ENCODE results near the gene OTOP2.
A peak's percentile ranks its signal among the peaks of the same experiment; 100 is the strongest.

Gene OTOP2

GRCh38 chr17:74923538-74924249 lies 379 bp upstream of the OTOP2 start:
- peak; percentile 70 to 73 for DNase-seq (ENCODE audit: low read depth in 2 of 2)

DNA sequence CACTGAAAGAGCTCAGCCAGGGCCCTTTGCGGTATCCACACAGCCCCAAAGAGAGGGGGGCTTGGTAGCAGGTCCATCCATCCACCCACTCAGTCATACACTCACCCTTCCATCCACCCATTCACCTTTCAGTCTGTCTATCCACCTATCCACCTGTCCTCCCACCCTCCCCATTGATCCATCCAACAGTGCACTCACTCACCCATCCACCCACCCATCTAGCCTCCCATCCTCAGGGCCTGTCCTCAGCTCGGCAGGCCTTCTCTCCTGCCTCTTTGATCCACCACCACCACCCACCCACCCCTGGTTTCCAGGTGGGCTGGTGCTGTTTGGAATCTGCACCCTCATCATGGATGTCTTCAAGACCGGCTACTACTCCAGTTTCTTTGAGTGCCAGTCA lies 1.2 kb downstream of the OTOP2 start:
- DNase-seq (ENCODE audit: low read depth in 2 of 2), result no peak

- no peak for DNase-seq (ENCODE audit: low read depth in 2 of 2)
Observed at GRCh38 chr17:74928786-74929185, 4.7 kb downstream of the OTOP2 start.

GRCh38 chr17:74930535-74931036 lies 6.5 kb downstream of the OTOP2 start:
- no peak for DNase-seq (ENCODE audit: low read depth in 2 of 2)

GRCh38 chr17:74935048-74935447 lies 11.0 kb downstream of the OTOP2 start:
- no peak for DNase-seq (ENCODE audit: low read depth in 2 of 2)

DNA sequence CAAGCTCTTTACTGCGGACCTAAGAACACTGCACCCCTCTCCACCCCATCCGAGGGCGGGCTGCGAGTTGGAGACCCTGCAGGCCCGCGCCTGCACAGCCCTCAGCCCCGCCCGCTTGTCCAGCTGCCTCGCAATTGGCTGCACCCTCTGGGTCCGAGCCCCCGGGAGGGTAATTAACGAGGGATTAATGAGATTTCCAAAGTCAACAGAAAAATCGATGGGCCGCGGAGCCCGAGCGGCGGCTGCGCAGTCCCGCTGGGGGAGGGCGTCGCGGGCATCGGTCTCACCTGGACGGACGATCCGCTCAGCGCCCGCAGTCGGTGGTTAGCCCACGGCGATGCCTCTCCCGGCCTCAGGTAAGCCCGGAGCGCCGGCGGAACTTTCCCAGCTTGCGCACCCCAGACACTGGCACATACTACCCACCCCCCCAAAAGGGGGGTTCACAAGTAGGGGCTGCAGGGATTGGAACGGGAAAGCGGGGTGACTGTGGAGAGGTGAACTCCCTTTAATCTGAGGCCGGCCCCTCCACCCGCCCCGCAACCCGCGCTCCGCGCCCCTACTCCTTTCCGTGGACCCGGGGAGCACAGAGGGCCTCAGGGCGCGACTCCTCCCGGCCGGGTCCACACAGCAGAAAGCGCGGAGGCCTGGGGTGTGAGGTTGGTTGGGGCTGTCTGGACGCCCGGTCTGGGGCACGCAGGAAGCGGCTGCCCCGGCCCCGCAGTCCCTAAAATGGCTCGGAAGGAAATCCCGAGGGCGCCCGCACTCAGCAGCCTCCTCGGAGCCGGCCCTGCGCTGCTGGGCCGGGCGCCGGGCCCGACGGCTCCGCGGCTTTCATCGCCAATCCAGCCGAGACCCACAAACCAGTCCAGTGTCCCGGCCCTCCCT lies 11.8 kb downstream of the OTOP2 start, which contains the start of gene OTOP3:
Gene OTOP3 (plus strand): TSS at position 314 of the 885 bp plus-strand sequence. CDS start 24 bp downstream, at position 338.
- DNase-seq (ENCODE audit: low read depth in 2 of 2), result no peak

- DNase-seq (ENCODE audit: low read depth in 2 of 2), result no peak
Observed at GRCh38 chr17:74936470-74936799, 12.4 kb downstream of the OTOP2 start.

DNA sequence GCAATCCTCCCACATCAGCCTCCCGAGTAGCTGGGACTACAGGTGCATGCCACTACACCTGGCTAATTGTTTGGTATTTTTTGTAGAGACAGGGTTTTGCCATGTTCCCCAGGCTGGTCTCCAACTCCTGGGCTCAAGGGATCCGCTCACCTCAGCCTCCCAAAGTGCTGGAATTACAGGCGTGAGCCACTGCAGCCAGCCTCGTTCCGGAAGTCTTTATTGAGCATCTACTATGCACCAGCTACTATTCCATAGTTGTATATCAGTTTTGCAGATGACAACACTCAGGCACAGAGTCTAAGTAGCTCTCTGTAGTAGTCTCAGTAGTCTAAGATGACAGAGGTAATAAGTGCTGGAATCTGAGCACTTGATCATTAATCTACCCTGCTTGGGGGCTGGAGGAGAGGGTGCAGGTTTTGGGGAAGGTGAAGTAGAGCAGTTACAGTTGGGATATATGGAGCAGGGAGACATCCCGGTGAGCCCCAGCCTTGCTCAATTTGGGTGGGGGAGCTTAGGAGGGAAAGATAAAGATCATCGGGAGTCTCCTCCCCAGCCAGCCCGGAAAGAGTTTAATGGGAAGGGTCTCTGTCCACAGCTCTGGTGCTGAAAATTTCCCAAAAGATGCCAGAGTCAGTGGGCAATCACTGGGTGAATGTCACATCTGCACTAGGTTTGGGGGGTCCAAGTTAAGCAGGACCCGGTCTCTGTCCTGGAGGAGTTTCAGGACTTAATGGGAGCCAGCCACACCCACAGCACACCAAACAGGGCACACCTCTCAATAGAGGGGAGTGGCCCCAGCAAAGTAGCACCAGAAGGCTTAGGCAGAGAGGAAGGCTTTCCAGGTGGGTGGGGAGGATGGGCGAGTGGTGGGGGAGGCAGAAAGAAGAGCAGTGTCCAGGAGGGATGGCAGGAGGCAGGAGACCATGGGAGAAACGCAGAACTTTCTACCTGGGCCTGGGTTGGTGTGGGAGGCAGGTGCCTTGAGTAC lies 13.3 kb downstream of the OTOP2 start:
- no peak for DNase-seq (ENCODE audit: low read depth in 2 of 2)

DNA sequence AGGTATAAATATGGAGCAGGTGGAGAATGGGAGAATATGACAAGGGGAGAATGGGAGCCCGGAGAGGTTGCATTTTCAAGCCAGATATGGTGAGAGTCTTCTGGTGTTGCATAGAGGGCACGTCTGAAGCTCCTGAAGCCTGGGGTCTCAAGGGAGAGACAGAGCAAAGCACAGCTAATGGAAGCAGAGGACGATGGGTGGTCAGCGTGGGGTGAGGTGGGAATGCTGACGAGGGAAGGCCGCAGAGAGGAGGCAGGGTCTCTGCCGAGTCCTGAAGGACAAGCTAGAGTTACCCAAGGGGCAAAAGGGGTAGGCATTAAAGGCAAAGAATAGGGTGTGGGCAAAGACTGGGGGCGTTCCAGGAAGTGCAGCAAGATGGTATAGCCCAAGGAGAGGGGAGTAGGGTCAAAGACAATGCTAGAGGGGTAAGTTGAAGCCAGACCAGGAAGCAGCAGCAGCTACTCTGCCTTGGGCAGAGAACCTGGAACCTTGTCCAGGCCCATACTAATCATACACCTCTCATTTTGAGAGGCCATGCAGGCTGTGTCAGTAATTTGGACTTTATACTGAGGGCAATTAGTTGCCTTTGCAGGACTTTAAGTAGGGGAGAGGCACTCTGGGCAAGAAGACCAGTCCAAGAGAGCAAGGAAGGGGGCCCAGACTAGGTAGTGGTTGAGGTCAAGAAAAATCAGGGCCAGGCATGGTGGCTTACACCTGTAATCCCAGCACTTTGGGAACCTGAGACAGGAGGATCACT lies 14.3 kb downstream of the OTOP2 start:
- no peak for DNase-seq (ENCODE audit: low read depth in 2 of 2)

DNA sequence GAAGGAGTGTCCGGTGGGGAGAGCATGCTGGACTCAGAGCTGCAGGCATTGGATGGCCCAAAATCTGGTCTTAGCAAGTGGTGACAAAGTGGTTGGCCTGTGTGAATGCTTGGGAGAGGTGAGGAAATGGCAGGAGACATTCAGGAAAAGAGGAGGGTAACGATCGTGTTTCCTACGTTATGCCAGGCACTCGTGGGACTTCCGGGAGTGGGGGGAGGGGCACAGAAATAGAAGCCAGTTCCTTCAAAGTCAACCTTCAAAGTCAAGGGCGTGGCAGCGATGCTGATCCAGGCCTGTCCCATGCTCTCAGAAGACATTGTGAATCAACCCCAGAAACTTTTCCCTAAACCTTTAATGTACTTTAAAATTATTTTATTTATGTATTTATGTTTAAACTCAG lies 15.5 kb downstream of the OTOP2 start:
- DNase-seq (ENCODE audit: low read depth in 2 of 2), result no peak

DNA sequence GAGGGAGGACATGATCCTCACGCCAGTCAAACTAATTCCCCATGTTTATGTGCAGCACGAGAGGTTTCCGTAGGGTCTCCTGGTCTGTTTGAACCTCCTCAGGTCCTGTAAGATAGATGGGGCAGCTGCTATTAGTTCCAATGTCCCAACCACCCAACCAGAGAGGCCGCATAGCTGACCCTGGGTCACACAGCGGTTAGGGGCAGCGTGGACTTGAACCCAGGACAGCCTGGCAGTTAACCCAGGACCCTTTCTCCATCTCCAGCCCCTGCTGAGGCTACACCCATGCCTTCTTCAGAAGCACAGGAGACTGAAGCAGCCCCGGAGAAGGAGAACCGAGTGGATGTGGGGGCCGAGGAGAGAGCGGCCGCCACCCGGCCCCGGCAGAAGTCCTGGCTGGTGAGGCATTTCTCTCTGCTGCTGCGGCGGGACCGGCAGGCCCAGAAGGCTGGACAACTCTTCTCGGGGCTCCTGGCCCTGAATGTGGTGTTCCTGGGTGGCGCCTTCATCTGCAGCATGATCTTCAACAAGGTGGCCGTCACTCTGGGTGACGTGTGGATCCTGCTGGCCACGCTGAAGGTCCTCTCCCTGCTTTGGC lies 17.2 kb downstream of the OTOP2 start:
- no peak for DNase-seq (ENCODE audit: low read depth in 2 of 2)

DNA sequence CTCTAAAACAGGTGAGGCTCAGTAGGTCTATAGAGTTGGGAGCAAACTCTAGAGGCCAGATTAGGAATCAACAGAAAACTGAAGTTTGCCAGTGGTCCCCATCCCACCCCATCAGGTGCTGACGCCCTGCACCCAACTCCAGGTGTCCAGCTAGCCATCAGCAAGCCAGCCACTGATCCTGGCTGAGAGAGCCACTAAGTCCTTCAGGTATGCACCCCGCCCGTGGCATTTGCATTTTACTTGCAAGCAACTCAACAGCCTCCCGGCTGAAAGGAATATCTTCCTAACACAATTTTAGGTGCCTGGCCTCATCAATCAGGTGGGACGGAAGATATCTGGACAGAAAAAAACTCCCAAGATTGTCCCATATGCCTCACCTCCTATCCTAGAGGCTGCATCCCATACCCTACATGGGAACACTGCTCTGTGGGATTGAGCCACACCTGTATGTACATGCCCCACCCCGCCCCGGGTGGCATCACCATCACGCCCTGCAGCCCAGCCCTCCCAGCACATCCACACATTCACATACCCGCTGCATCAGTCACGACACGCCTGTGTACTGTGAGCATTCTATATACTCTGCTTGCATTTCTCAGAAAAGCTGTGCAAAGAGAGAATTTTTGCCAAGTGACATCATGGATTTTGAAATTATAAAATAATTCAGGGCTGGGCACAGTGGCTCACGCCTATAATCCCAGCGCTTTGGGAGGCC lies 19.9 kb downstream of the OTOP2 start:
- no peak for DNase-seq (ENCODE audit: low read depth in 2 of 2)

DNA sequence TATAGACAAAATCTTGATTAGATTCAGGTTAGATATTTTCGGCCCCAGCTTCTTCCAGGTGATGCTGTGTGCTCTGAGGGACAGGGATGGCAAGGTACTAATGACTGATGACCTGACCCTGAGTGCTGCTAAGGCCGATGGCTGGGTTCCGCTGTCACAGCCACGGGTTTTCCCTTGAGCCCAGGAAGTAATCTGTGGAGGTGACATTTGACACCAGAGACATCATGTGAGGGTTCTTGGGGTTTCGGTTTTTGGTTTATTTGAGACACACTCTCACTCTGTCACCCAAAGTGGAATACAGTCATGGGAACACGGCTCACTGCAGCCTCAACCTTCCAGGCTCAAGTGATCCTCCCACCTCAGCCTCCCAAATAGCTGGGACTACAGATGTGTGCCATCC lies 21.5 kb downstream of the OTOP2 start:
- DNase-seq (ENCODE audit: low read depth in 2 of 2), result no peak

- no peak for DNase-seq (ENCODE audit: low read depth in 2 of 2)
Observed at GRCh38 chr17:74946641-74947040, 22.6 kb downstream of the OTOP2 start.

- no peak for DNase-seq (ENCODE audit: low read depth in 2 of 2)
Observed at GRCh38 chr17:74947041-74947754, 23.1 kb downstream of the OTOP2 start.

DNA sequence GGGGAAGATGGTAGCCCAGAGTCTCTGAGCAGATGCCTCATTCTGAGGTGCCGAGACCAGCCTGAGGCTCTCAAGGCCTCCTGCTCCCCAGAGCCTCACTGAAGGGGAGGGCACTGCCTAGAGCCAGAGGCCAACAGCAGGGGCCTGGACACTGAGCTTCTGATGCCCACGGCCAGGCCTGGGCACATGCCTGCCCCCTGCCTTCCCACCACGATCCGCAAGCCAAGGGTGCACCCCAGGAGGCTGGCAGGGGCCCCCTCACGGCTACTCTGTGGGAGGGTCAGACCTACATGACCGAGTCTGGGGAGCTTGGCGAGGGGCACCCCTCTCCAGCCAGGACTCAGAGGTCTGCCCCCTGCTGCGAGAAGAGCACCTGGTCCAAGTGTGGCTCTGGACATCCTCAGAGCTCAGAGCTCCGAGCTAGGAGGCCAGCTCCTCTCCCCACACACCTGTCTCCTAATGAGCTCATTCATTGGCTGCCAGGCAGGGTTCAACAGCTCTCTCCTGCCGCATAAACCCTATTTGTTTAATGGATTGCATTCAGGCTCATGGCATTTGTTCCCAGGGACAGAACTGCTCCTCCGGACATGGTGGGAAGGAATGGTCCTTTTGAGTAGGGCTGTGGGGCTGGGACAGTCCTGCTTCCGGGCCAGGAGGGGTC lies 25.5 kb downstream of the OTOP2 start:
- no peak for DNase-seq (ENCODE audit: low read depth in 2 of 2)

GRCh38 chr17:74950207-74950606 lies 26.1 kb downstream of the OTOP2 start:
- no peak for DNase-seq (ENCODE audit: low read depth in 2 of 2)

- DNase-seq (ENCODE audit: low read depth in 2 of 2), result no peak
Observed at GRCh38 chr17:74951065-74951464, 27.0 kb downstream of the OTOP2 start.
